Fibroblast of lung (primary cell): Measurements from ENCODE around the gene ZSCAN4.

ENCODE experiments used
- EZH2 ChIP-seq: IDR thresholded peaks from 2 replicates; pipeline ENCODE4 v1.5.1; 2012; ENCODE audit warnings: low read length, control low read depth, mild to moderate bottlenecking; ENCODE audit errors: missing control alignments
- TF ChIP-seq, protein P1 (sequence below), 2 donors: IDR thresholded peaks in 1 of 2; conservative IDR thresholded peaks in 1 of 2; 1 replicate in 1 of 2; 2 replicates in 1 of 2; pipeline ENCODE4 v1.5.1; 2011 to 2012; ENCODE audit warnings: low read length in 2 of 2, control low read depth in 1 of 2, inconsistent platforms in 1 of 2, low read depth in 1 of 2, mild to moderate bottlenecking in 1 of 2

DNA sequence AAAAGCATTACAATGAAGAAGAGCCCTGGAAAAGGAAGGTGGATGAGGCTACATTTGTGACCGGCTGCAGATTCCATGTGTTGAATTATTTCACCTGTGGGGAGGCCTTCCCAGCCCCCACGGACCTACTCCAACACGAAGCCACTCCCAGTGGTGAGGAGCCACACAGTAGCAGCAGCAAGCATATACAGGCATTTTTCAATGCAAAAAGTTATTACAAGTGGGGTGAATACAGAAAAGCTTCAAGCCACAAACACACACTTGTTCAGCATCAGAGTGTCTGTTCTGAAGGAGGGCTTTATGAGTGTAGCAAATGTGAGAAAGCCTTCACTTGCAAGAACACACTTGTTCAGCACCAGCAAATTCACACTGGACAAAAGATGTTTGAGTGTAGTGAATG, 18.0 kb downstream of the ZSCAN4 start:
- TF ChIP-seq, protein P1, sequence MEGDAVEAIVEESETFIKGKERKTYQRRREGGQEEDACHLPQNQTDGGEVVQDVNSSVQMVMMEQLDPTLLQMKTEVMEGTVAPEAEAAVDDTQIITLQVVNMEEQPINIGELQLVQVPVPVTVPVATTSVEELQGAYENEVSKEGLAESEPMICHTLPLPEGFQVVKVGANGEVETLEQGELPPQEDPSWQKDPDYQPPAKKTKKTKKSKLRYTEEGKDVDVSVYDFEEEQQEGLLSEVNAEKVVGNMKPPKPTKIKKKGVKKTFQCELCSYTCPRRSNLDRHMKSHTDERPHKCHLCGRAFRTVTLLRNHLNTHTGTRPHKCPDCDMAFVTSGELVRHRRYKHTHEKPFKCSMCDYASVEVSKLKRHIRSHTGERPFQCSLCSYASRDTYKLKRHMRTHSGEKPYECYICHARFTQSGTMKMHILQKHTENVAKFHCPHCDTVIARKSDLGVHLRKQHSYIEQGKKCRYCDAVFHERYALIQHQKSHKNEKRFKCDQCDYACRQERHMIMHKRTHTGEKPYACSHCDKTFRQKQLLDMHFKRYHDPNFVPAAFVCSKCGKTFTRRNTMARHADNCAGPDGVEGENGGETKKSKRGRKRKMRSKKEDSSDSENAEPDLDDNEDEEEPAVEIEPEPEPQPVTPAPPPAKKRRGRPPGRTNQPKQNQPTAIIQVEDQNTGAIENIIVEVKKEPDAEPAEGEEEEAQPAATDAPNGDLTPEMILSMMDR (conservative IDR thresholded peaks at IDR 0.05 in 1 of 2, IDR thresholded peaks at IDR 0.05 in 1 of 2; ENCODE audit: low read depth in 1 of 2, low read length in 2 of 2), result no peak
- TF ChIP-seq EZH2, result no peak
